Measurements from ENCODE around the gene FBXO22.

- TF ChIP-seq CTCF (IDR thresholded peaks at IDR 0.05; ENCODE audit: insufficient read depth, low read length) (no peak), SPI1 (IDR thresholded peaks at IDR 0.05; ENCODE audit: borderline replicate concordance, low read depth) (no peak), POLR2AphosphoS5 (IDR thresholded peaks at IDR 0.05; ENCODE audit: low read depth) (no peak), GABPA (IDR thresholded peaks at IDR 0.05; ENCODE audit: low read depth) (no peak), REST (IDR thresholded peaks at IDR 0.05; ENCODE audit: insufficient replicate concordance, low read depth) (no peak)
Measured at GRCh38 chr15:75902129-75902557, 1.5 kb upstream of the FBXO22 start.

All from HL-60 (cell line).